ENCODE data around the gene SLC27A3. TPM values are rescaled to one million over a fixed set of nuclear protein-coding genes. Genes with fewer than 3 reads are reported as not detected.
A peak's percentile ranks its signal among the peaks of the same experiment; 100 is the strongest.
"Not testable (repeated sequence)": the region's sequence is repeated elsewhere in the genome, so short reads cannot be mapped to it uniquely, and the experiment has no call there.

The SLC27A3 gene
- total RNA-seq, 4 donors from 2014 or later: 12.3 to 124 (median 22.0) TPM

GRCh38 chr1:153752571-153753195 is 22.5 kb upstream of the SLC27A3 start:
- DNase-seq: peak in 1 of 3 donors; percentile 63
- no peaks in the 10 kb centered on the region for H3K9me3 ChIP-seq
- peaks cover 0 to 9% (median 0%) of the 10 kb centered on the region in 4 donors for H3K4me1 ChIP-seq
- no peak for TF ChIP-seq POLR2A (IDR thresholded peaks at IDR 0.05)
- no peak for TF ChIP-seq CTCF (IDR thresholded peaks at IDR 0.05)
- no peak overlapping the region for H3K4me3 ChIP-seq
- no peaks in the 10 kb centered on the region for H3K27me3 ChIP-seq
- H3K36me3 ChIP-seq: peaks cover 0 to 91% (median 0%) of the 10 kb centered on the region in 3 donors
- H3K27ac ChIP-seq: peak overlapping the region in 1 of 4 donors; percentile 44

GRCh38 chr1:153754266-153754665 is 20.9 kb upstream of the SLC27A3 start:
- DNase-seq: no peak
- H3K36me3 ChIP-seq: peaks cover 0 to 94% (median 0%) of the 10 kb centered on the region in 3 donors
- H3K4me1 ChIP-seq: peaks cover 0 to 9% (median 0%) of the 10 kb centered on the region in 4 donors
- no peak overlapping the region for H3K27ac ChIP-seq
- no peaks in the 10 kb centered on the region for H3K9me3 ChIP-seq
- H3K27me3 ChIP-seq: no peaks in the 10 kb centered on the region
- H3K4me3 ChIP-seq: no peak overlapping the region
- TF ChIP-seq CTCF (IDR thresholded peaks at IDR 0.05): no peak
- no peak for TF ChIP-seq POLR2A (IDR thresholded peaks at IDR 0.05)

GRCh38 chr1:153760440-153760839 is 14.8 kb upstream of the SLC27A3 start:
- Histone ChIP-seq H3K4me3 (no peak overlapping the region), H3K36me3 (peaks cover 0 to 95% (median 0%) of the 10 kb centered on the region in 3 donors), H3K9me3 (no peaks in the 10 kb centered on the region), H3K27ac (no peak overlapping the region), H3K4me1 (no peaks in the 10 kb centered on the region), H3K27me3 (no peaks in the 10 kb centered on the region)
- TF ChIP-seq POLR2A (IDR thresholded peaks at IDR 0.05) (no peak), CTCF (IDR thresholded peaks at IDR 0.05) (no peak)
- DNase-seq: no peak

- Histone ChIP-seq H3K27ac (peak overlapping the region in 1 of 4 donors; percentile 37), H3K4me3 (no peak overlapping the region), H3K27me3 (no peaks in the 10 kb centered on the region), H3K36me3 (peaks cover 0 to 95% (median 0%) of the 10 kb centered on the region in 3 donors), H3K4me1 (peaks cover 0 to 10% (median 0%) of the 10 kb centered on the region in 4 donors), H3K9me3 (no peaks in the 10 kb centered on the region)
- no peak for DNase-seq
- TF ChIP-seq CTCF (IDR thresholded peaks at IDR 0.05) (no peak), POLR2A (IDR thresholded peaks at IDR 0.05) (no peak)
These were observed 11.6 kb upstream of the SLC27A3 start for GRCh38 chr1:153763365-153764225.

DNA sequence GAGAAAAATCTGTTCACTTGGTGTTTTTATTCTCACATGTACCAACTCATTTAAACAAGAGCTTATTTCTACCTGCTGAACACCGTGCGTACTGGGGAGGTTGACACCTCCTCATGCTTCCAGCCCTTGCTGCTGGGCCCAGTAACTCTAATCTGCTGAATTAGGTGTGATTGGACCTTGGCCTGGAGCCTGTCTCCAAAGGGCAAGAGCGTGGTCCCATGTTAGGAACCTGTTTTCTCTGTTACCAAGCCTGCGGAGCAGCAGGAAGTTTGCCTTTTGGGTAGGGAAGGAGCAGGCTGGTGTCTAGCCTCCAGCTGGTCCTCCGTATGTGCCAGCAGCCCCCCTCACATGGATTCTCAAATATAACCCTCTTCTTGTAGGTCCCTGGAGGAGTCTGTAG is 10.9 kb upstream of the SLC27A3 start:
- TF ChIP-seq POLR2A (IDR thresholded peaks at IDR 0.05): no peak
- Histone ChIP-seq H3K36me3 (peaks cover 0 to 95% (median 0%) of the 10 kb centered on the region in 3 donors), H3K27ac (peak overlapping the region in 1 of 4 donors; percentile 37), H3K9me3 (no peaks in the 10 kb centered on the region), H3K4me3 (no peak overlapping the region), H3K27me3 (no peaks in the 10 kb centered on the region), H3K4me1 (peaks cover 0 to 16% (median 0%) of the 10 kb centered on the region in 4 donors)
- no peak for DNase-seq

DNA sequence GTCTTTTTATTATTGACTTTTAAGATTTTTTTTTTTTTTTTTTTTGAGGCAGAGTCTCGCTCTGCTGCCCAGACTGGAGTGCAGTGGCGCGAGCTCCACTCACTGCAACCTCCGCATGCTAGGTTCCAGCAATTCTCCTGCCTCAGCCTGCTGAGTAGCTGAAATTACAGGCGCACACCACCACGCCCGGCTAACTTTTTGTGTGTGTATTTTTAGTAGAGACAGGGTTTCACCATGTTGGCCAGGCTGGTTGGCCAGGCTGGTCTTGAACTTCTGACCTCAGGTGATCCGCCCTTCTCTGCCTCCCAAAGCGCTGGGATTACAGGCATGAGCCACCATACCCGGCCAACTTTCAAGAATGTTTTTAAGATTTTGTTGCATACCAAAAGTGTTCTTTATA is 8.5 kb upstream of the SLC27A3 start:
- not testable (repeated sequence) for H3K4me3 ChIP-seq, H3K9me3 ChIP-seq, H3K27me3 ChIP-seq, DNase-seq, H3K27ac ChIP-seq
- Histone ChIP-seq H3K4me1 (peaks cover 0 to 16% (median 0%) of the 10 kb centered on the region in 4 donors), H3K36me3 (peaks cover 0 to 93% (median 0%) of the 10 kb centered on the region in 3 donors)

Data from Peyer's patch (tissue), 4 donors.